Testis (tissue), 2 donors: Measurements from ENCODE around the gene OR52B6.
"Not testable (repeated sequence)": the region's sequence is repeated elsewhere in the genome, so short reads cannot be mapped to it uniquely, and the experiment has no call there.

ENCODE experiments used
- CTCF ChIP-seq, 3 experiments: fragments of 450-650 bp in 2 of 3; fragments of 200-600 bp in 1 of 3; sonication (generic) in 1 of 3; IDR thresholded peaks; one replicate each; pipeline ENCODE4 v1.5.1; 2016 to 2019; ENCODE audit warnings: antibody characterized with exemption in 3 of 3, mild to moderate bottlenecking in 2 of 3, moderate library complexity in 1 of 3
- POLR2A ChIP-seq: fragments of 450-650 bp; IDR thresholded peaks from one replicate; pipeline ENCODE4 v1.6.1; 2017; ENCODE audit warnings: antibody characterized with exemption, mild to moderate bottlenecking, moderate library complexity

GRCh38 chr11:5584458-5584857 lies 3.8 kb downstream of the OR52B6 start:
- TF ChIP-seq CTCF (IDR thresholded peaks at IDR 0.05); POLR2A: not testable (repeated sequence)
